PC-9 (cell line): ENCODE data around the gene WIPF1. TPM values are rescaled to one million over a fixed set of nuclear protein-coding genes. Genes with fewer than 3 reads are reported as not detected.

Source experiments
- BruUV-seq: library from RNA; stranded (reverse); fragments of 400-500 nt; replicated peaks from 2 replicates; lab custom pipeline; 2021; lab: Mats Ljungman, UMichigan
- CTCF ChIA-PET: fragments of 300-600 bp; sonication (Branson Sonifier 250); formaldehyde crosslinking; loops from one replicate; lab custom pipeline; 2022; ENCODE audit warnings: antibody characterized with exemption; lab: Charles Lee
- POLR2A ChIA-PET: fragments of 300-600 bp; sonication (Branson Sonifier 250); formaldehyde crosslinking; loops from one replicate; lab custom pipeline; 2022; ENCODE audit warnings: antibody characterized with exemption; ENCODE audit not compliant: unreplicated experiment; lab: Charles Lee
- DNase-seq, 2 experiments: peaks; one replicate each; pipeline versions ENCODE4 v3.0.0 to v3.0.0-alpha.2; 2015 to 2022; ENCODE audit warnings: mixed read lengths in 1 of 2
- H2AFZ ChIP-seq: fragments of 200-600 bp; sonication (generic); 2 replicates; pipeline ENCODE4 v1.8.1; 2017; ENCODE audit warnings: antibody characterized with exemption
- H3F3A ChIP-seq: fragments of 200-600 bp; sonication (generic); 2 replicates; pipeline ENCODE4 v1.8.1; 2017; ENCODE audit warnings: antibody characterized with exemption, mild to moderate bottlenecking, low read depth; ENCODE audit not compliant: insufficient read depth
- H3K27ac ChIP-seq: fragments of 200-600 bp; sonication (generic); 2 replicates; pipeline ENCODE4 v1.6.1; 2016; ENCODE audit warnings: mixed run types
- H3K27me3 ChIP-seq: fragments of 200-600 bp; sonication (generic); 2 replicates; pipeline ENCODE4 v1.6.1; 2016; ENCODE audit warnings: low read depth, mixed run types; ENCODE audit not compliant: insufficient read depth
- H3K36me3 ChIP-seq: fragments of 200-600 bp; sonication (generic); 2 replicates; pipeline ENCODE4 v1.6.1; 2016; ENCODE audit warnings: low read depth, mixed run types
- H3K4me1 ChIP-seq: fragments of 200-600 bp; sonication (generic); replicated peaks from 2 replicates; pipeline ENCODE4 v1.6.1; 2016; ENCODE audit warnings: mixed run types; ENCODE audit not compliant: insufficient read depth
- H3K4me2 ChIP-seq: fragments of 200-600 bp; sonication (generic); 2 replicates; pipeline ENCODE4 v1.6.1; 2017; ENCODE audit warnings: mixed run types
- H3K4me3 ChIP-seq: fragments of 200-600 bp; sonication (generic); 2 replicates; pipeline ENCODE4 v1.6.1; 2016; ENCODE audit warnings: mixed run types
- H3K79me2 ChIP-seq: fragments of 200-600 bp; sonication (generic); 2 replicates; pipeline ENCODE4 v1.6.1; 2017; ENCODE audit warnings: low read depth, mixed run types
- H3K9me2 ChIP-seq: fragments of 200-600 bp; sonication (generic); 2 replicates; pipeline ENCODE4 v1.8.1; 2017; ENCODE audit warnings: mild to moderate bottlenecking; ENCODE audit not compliant: insufficient read depth
- H3K9me3 ChIP-seq: fragments of 200-600 bp; sonication (generic); 2 replicates; pipeline ENCODE4 v1.8.1; 2016; ENCODE audit warnings: low read depth; ENCODE audit not compliant: insufficient read depth
- H4K20me1 ChIP-seq: fragments of 200-600 bp; sonication (generic); 2 replicates; pipeline ENCODE4 v1.8.1; 2017; ENCODE audit not compliant: insufficient read depth
- CTCF ChIP-seq: fragments of 200-600 bp; sonication (generic); conservative IDR thresholded peaks from 2 replicates; pipeline ENCODE4 v1.6.1; 2017; ENCODE audit warnings: mixed run types, antibody characterized with exemption, mild to moderate bottlenecking, moderate library complexity
- EZH2 ChIP-seq: fragments of 200-600 bp; sonication (generic); IDR thresholded peaks from 2 replicates; pipeline ENCODE4 v1.8.0; 2017; ENCODE audit warnings: antibody characterized with exemption, low read depth
- intact Hi-C: fragments of 100-400 bp; cut with micrococcal nuclease; formaldehyde crosslinking; loops from one replicate; pipeline ENCODE4 v1.10.0; 2022; ENCODE audit not compliant: unreplicated experiment
- total RNA-seq: library from RNA; stranded (reverse); gene quantifications from 2 replicates; pipeline ENCODE4 v1.2.3, GENCODE V29; 2021

WIPF1 gene
- total RNA-seq, 1 experiment from 2014 or later: 0.46 TPM

- H4K20me1 ChIP-seq: peaks cover 5% of the 10 kb centered on the region; the same call in 1 of the 2 replicates
These were observed 19.5 kb downstream of the WIPF1 start for GRCh38 chr2:174577967-174578589.

GRCh38 chr2:174575124-174575776 is 22.4 kb downstream of the WIPF1 start:
- no peak for DNase-seq
- no peaks in the 10 kb centered on the region for H3K27me3 ChIP-seq
- BruUV-seq: no TSS peak
- no peak for TF ChIP-seq EZH2
- no peak for TF ChIP-seq CTCF
- H3K36me3 ChIP-seq: no peaks in the 10 kb centered on the region
- no peak overlapping the region for H3K4me2 ChIP-seq
- no peaks in the 10 kb centered on the region for H3K9me2 ChIP-seq
- H4K20me1 ChIP-seq: peaks cover 5% of the 10 kb centered on the region; the same call in 1 of the 2 replicates
- H3K4me1 ChIP-seq: 0 out of 2 replicates have a peak, but pooled peaks cover 4% of the 10 kb centered on the region
- H3K9me3 ChIP-seq: no peaks in the 10 kb centered on the region
- H3K27ac ChIP-seq: no peak overlapping the region
- intact Hi-C loops: loop anchor here (10.0 kb wide), 1 partner anchor 410 kb away; no protein-coding TSS in a partner anchor
- H3K4me3 ChIP-seq: no peak overlapping the region
- no peak overlapping the region for H2AFZ ChIP-seq
- no peaks in the 10 kb centered on the region for H3K79me2 ChIP-seq
- CTCF ChIA-PET: interaction anchor here (0.6 kb wide), 1 partner anchor 196 kb away, joined by 10 read pairs; no protein-coding TSS in a partner anchor
- POLR2A ChIA-PET: no interaction called here
- H3F3A ChIP-seq: no peaks in the 10 kb centered on the region

More at GRCh38 chr2:174577967-174578589, 19.5 kb downstream of the WIPF1 start:
- no TSS peak for BruUV-seq
- H3K4me3 ChIP-seq: no peak overlapping the region
- H3K27me3 ChIP-seq: no peaks in the 10 kb centered on the region
- no peak overlapping the region for H3K4me2 ChIP-seq
- no peaks in the 10 kb centered on the region for H3K9me2 ChIP-seq
- no peak overlapping the region for H3K27ac ChIP-seq
- H3K4me1 ChIP-seq: no peaks in the 10 kb centered on the region
- peak in 1 of 2 experiments; percentile 19 for DNase-seq
- intact Hi-C loops: loop anchor here (2.0 to 10.0 kb wide), 2 partner anchors 111 to 407 kb away; no protein-coding TSS in a partner anchor
- H3F3A ChIP-seq: no peaks in the 10 kb centered on the region
- no peaks in the 10 kb centered on the region for H3K9me3 ChIP-seq
- peak; percentile 62 for TF ChIP-seq CTCF
- no peak for TF ChIP-seq EZH2
- no peaks in the 10 kb centered on the region for H3K36me3 ChIP-seq
- CTCF ChIA-PET: interaction anchor here (0.7 to 1.9 kb wide), 2 partner anchors 31 to 110 kb away, joined by 3 to 6 read pairs; no protein-coding TSS in a partner anchor
- H2AFZ ChIP-seq: no peak overlapping the region
- no peaks in the 10 kb centered on the region for H3K79me2 ChIP-seq
- POLR2A ChIA-PET: interaction anchor here (0.6 kb wide), 1 partner anchor 31 kb away, joined by 5 read pairs; no protein-coding TSS in a partner anchor

- Histone ChIP-seq H3K4me1 (0 out of 2 replicates have a peak, but pooled peaks cover 5% of the 10 kb centered on the region), H3K9me2 (no peaks in the 10 kb centered on the region; the same call in 1 of the 2 replicates), H3K27me3 (no peaks in the 10 kb centered on the region), H4K20me1 (peaks cover 5% of the 10 kb centered on the region; the same call in 1 of the 2 replicates), H3K36me3 (no peaks in the 10 kb centered on the region), H3K4me2 (no peak overlapping the region), H3K79me2 (no peaks in the 10 kb centered on the region), H3K9me3 (no peaks in the 10 kb centered on the region), H3K4me3 (no peak overlapping the region), H3F3A (no peaks in the 10 kb centered on the region), H3K27ac (no peak overlapping the region), H2AFZ (no peak overlapping the region)
- no peak for TF ChIP-seq EZH2
- no peak for TF ChIP-seq CTCF
- intact Hi-C loops: loop anchor here (10.0 kb wide), 1 partner anchor 410 kb away; no protein-coding TSS in a partner anchor
- CTCF ChIA-PET: no interaction called here
- DNase-seq: no peak
- BruUV-seq: no TSS peak
- POLR2A ChIA-PET: interaction anchor here (0.9 kb wide), 1 partner anchor 35 kb away, joined by 9 read pairs; no protein-coding TSS in a partner anchor
These were observed 22.9 kb downstream of the WIPF1 start for GRCh38 chr2:174574657-174575056.
